GM21786 (cell line): ENCODE measurements around the gene RWDD2A.

Source experiments
- ATAC-seq: cut with Tn5 transposase; IDR thresholded peaks from one replicate; pipeline ENCODE4 v1.9.1; 2021; ENCODE audit not compliant: unreplicated experiment

The RWDD2A gene

GRCh38 chr6:83198486-83199172 is 5.5 kb downstream of the RWDD2A start:
- no peak for ATAC-seq

- ATAC-seq: peak; percentile 68
These were observed 6.2 kb downstream of the RWDD2A start for GRCh38 chr6:83199173-83199862.

DNA sequence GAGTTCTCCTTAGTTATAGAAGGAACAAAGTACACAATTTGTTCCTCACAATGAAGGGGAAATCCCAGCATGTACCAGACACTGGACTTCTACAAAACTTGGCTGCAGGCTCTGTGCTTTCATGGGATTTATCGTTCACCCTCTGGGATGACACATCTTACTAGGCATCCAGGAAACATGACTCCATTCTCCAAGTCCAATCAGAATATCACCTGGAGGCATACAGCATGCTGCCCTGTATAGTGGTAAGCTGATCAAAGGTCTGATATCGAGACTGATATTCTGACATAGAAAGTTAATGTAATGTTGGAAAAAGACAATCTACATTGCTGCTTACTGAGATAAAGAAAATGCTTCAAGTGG is 6.7 kb downstream of the RWDD2A start:
- no peak for ATAC-seq

GRCh38 chr6:83202031-83202430 is 8.9 kb downstream of the RWDD2A start:
- ATAC-seq: no peak

GRCh38 chr6:83215131-83216047 is 22.2 kb downstream of the RWDD2A start:
- ATAC-seq: peak; percentile 100

- no peak for ATAC-seq
These were observed 23.6 kb downstream of the RWDD2A start for GRCh38 chr6:83216806-83217205.

DNA sequence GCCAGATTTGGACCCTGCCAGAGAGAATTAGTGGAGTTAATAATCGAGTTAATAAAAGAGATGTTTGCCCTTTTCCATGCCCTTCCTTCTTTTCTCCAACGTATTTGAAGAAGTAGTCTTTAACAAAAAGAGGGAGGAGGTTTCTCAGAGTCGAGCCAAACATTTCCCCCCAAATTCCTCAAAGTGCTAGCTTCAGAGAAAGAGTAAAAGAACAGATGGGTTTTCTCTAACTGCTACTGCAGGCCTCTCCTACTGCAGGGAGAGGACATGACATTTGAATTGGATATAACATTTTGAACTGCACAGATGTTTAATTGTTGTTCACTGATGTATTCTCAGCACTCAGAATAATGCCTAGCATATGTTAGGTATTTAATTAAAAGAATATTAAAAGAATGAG is 25.5 kb downstream of the RWDD2A start:
- ATAC-seq: no peak

- no peak for ATAC-seq
These were observed 27.0 kb downstream of the RWDD2A start for GRCh38 chr6:83220121-83220520.

DNA sequence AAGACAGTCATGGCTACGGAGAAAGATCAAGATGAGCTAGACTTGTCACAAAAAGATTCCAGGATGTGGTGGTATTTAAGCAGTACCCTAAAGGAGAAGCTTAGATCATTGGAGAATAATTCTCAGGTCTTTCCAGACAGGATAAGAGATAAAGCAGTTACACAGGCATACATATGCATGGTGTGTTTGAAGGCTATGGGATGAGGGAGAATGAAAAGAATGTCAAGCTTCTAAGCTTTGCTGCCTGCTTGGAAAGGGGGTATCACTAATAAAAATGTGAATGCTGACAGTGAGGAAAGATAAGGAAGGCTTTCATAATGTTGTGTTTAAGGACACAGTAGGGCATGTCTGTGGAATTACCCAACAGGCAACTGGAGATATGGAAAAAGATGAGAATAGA is 28.1 kb downstream of the RWDD2A start:
- no peak for ATAC-seq

GRCh38 chr6:83221889-83222479 is 28.8 kb downstream of the RWDD2A start:
- peak; percentile 52 for ATAC-seq

DNA sequence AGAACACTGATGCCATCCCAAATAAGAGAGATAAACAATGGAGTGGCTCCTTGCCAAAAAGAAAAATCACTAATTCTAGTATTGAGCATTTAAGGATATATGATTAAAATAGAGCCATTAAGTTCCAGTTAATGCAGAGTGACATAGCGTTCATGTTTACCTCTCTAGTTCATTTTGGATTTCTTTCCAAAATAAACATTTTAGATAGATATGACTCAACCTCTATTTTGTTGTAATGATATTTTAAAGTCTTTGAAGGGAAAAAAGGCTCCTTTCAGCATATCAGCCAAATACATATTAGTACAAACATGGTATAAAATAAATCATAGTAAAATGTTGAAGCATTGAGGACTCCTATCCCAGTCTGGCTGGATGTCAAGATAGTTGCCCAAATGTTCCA is 33.4 kb downstream of the RWDD2A start:
- ATAC-seq: no peak

DNA sequence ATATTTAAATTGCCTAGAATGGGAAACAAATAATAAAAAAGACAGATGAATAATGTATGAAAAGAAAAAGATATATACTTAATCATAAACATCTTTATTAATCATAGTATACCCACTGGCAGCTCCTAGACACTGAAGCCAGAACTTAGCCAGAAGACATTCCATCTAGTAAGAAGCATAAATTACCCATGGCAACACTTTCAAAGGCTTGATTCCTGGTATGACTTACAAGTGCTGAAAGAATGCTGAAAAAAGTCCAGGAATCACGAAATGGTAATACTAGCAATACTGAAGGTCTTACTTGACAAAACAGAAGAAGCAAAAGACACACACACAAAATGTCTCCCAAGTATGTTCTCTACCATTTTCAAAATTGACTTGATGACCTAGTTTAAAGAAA is 38.0 kb downstream of the RWDD2A start:
- no peak for ATAC-seq

DNA sequence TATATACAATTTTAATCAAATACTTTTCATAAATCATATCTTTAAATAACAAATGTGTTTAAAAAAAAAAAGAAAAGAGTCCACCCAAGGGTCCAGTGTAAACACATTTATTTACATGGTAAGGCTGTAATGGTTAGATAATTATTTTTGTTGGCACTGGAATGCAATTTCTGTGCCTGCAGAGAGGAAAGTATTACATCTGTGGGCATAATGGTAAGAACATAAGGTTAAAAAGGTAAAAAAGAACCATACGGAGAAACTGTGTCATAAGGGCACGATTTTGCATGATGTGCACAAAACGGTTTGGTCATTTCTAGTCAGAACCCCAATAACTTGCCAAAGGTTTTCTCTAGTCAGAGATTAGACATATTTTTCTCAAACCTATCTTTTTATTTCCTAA is 54.3 kb downstream of the RWDD2A start:
- ATAC-seq: no peak
